HEK293 (cell line): ENCODE data around the gene TPH1.

Experiments used
- CTCF ChIA-PET: fragments of 350-600 bp; formaldehyde crosslinking; extraction: SDS; loops from one replicate; lab custom pipeline; 2021; ENCODE audit warnings: antibody characterized with exemption; lab: Yijun Ruan, JAX
- POLR2A ChIA-PET: fragments of 300-600 bp; formaldehyde crosslinking; extraction: SDS; loops from one replicate; lab custom pipeline; 2020; ENCODE audit warnings: antibody characterized with exemption, inconsistent platforms; lab: Yijun Ruan, JAX
- H3K27ac ChIP-seq: fragments of 200-500 bp; sonication (Bioruptor generic); 2 replicates; pipeline ENCODE4 v1.5.1; 2014; ENCODE audit warnings: low read depth, low read length, control low read depth, inconsistent platforms; ENCODE audit errors: extremely low read depth
- H3K36me3 ChIP-seq, 2 experiments: fragments of 200-500 bp in 1 of 2; sonication (Bioruptor generic) in 1 of 2; 1 replicate in 1 of 2; 2 replicates in 1 of 2; pipeline ENCODE4 v1.5.1; 2014 to 2017; ENCODE audit warnings: inconsistent platforms in 2 of 2, low read length in 2 of 2; ENCODE audit not compliant: control insufficient read depth in 2 of 2, insufficient read depth in 1 of 2
- H3K4me1 ChIP-seq: fragments of 200-500 bp; sonication (Bioruptor generic); 2 replicates; pipeline ENCODE4 v1.5.1; 2014; ENCODE audit warnings: mild to moderate bottlenecking, low read length, inconsistent platforms; ENCODE audit not compliant: control insufficient read depth, insufficient read depth
- H3K4me3 ChIP-seq: 2 replicates; pipeline ENCODE4 v1.5.1; 2011; ENCODE audit warnings: low read depth, mild to moderate bottlenecking, control low read depth, low read length, moderate library complexity
- H3K9me3 ChIP-seq: fragments of 200-500 bp; sonication (Bioruptor generic); 2 replicates; pipeline ENCODE4 v1.5.1; 2014; ENCODE audit warnings: low read depth, low read length, inconsistent platforms; ENCODE audit not compliant: control insufficient read depth, insufficient read depth
- GFI1B ChIP-seq: fragments of 450-650 bp; formaldehyde crosslinking; IDR thresholded peaks from 2 replicates; pipeline ENCODE4 v1.5.1; 2016; ENCODE audit warnings: missing biosample characterization, missing genetic modification characterization
- GLI2 ChIP-seq: fragments of 450-650 bp; formaldehyde crosslinking; IDR thresholded peaks from 2 replicates; pipeline ENCODE4; 2017; ENCODE audit warnings: missing biosample characterization, missing genetic modification characterization, low read depth, borderline replicate concordance
- INSM2 ChIP-seq: fragments of 450-650 bp; formaldehyde crosslinking; IDR thresholded peaks from 2 replicates; pipeline ENCODE4 v1.5.1; 2016; ENCODE audit warnings: missing biosample characterization, missing genetic modification characterization
- MEIS1 ChIP-seq: sonication (generic); formaldehyde crosslinking; IDR thresholded peaks from 2 replicates; pipeline ENCODE4 v1.8.1; 2022; ENCODE audit warnings: missing genetic modification reagents, mild to moderate bottlenecking, borderline replicate concordance
- PBX3 ChIP-seq: sonication (generic); formaldehyde crosslinking; IDR thresholded peaks from 2 replicates; pipeline ENCODE4 v1.8.1; 2022; ENCODE audit warnings: mild to moderate bottlenecking, moderate library complexity, missing genetic modification reagents
- PRDM1 ChIP-seq: fragments of 450-650 bp; formaldehyde crosslinking; IDR thresholded peaks from 2 replicates; pipeline ENCODE4; 2016; ENCODE audit warnings: missing biosample characterization, missing genetic modification characterization
- PRDM10 ChIP-seq: fragments of 450-650 bp; formaldehyde crosslinking; IDR thresholded peaks from 2 replicates; pipeline ENCODE4 v1.5.1; 2016; ENCODE audit warnings: missing biosample characterization, missing genetic modification characterization
- RBAK ChIP-seq: fragments of 450-650 bp; formaldehyde crosslinking; IDR thresholded peaks from 2 replicates; pipeline ENCODE4 v1.5.1; 2016; ENCODE audit warnings: missing biosample characterization, missing genetic modification characterization
- SETDB1 ChIP-seq: IDR thresholded peaks from one replicate; pipeline ENCODE4 v1.6.1; 2017; ENCODE audit warnings: mild to moderate bottlenecking, low read length, moderate library complexity, mixed read lengths; ENCODE audit not compliant: insufficient read length
- ZBTB1 ChIP-seq: fragments of 450-650 bp; formaldehyde crosslinking; IDR thresholded peaks from 2 replicates; pipeline ENCODE4 v1.5.1; 2016; ENCODE audit warnings: missing biosample characterization, missing genetic modification characterization
- ZBTB7A ChIP-seq: fragments of 450-650 bp; formaldehyde crosslinking; IDR thresholded peaks from 2 replicates; pipeline ENCODE4 v1.5.1; 2016; ENCODE audit warnings: low read depth, missing biosample characterization, missing genetic modification characterization
- ZFP37 ChIP-seq: fragments of 450-650 bp; formaldehyde crosslinking; IDR thresholded peaks from 2 replicates; pipeline ENCODE4 v1.5.1; 2016; ENCODE audit warnings: missing biosample characterization, missing genetic modification characterization
- ZFP41 ChIP-seq: fragments of 450-650 bp; formaldehyde crosslinking; IDR thresholded peaks from 2 replicates; pipeline ENCODE4 v1.5.1; 2016; ENCODE audit warnings: missing biosample characterization, missing genetic modification characterization, borderline replicate concordance
- ZNF121 ChIP-seq: fragments of 450-650 bp; formaldehyde crosslinking; IDR thresholded peaks from 2 replicates; pipeline ENCODE4 v1.5.1; 2016; ENCODE audit warnings: missing biosample characterization, missing genetic modification characterization
- ZNF211 ChIP-seq: fragments of 450-650 bp; formaldehyde crosslinking; IDR thresholded peaks from 2 replicates; pipeline ENCODE4 v1.5.1; 2016; ENCODE audit warnings: low read depth, missing biosample characterization, missing genetic modification characterization
- ZNF23 ChIP-seq: fragments of 450-650 bp; formaldehyde crosslinking; IDR thresholded peaks from 2 replicates; pipeline ENCODE4 v1.5.1; 2016; ENCODE audit warnings: missing biosample characterization, missing genetic modification characterization, borderline replicate concordance
- ZNF341 ChIP-seq: fragments of 450-650 bp; formaldehyde crosslinking; IDR thresholded peaks from 2 replicates; pipeline ENCODE4; 2016; ENCODE audit warnings: low read depth, missing biosample characterization, missing genetic modification characterization
- ZNF350 ChIP-seq: fragments of 450-650 bp; formaldehyde crosslinking; IDR thresholded peaks from 2 replicates; pipeline ENCODE4 v1.5.0; 2017; ENCODE audit warnings: missing biosample characterization, mild to moderate bottlenecking, missing genetic modification characterization
- ZNF404 ChIP-seq: fragments of 450-650 bp; formaldehyde crosslinking; IDR thresholded peaks from 2 replicates; pipeline ENCODE4 v1.5.1; 2017; ENCODE audit warnings: missing biosample characterization, missing genetic modification characterization
- ZNF48 ChIP-seq: fragments of 450-650 bp; formaldehyde crosslinking; IDR thresholded peaks from 2 replicates; pipeline ENCODE4 v1.5.1; 2016; ENCODE audit warnings: missing biosample characterization, missing genetic modification characterization
- ZNF513 ChIP-seq: fragments of 450-650 bp; IDR thresholded peaks from 2 replicates; pipeline ENCODE4 v1.5.1; 2018; ENCODE audit warnings: missing biosample characterization, missing genetic modification characterization
- ZNF521 ChIP-seq: fragments of 450-650 bp; formaldehyde crosslinking; IDR thresholded peaks from 2 replicates; pipeline ENCODE4 v1.5.1; 2017; ENCODE audit warnings: missing biosample characterization, mild to moderate bottlenecking, missing genetic modification characterization
- ZNF701 ChIP-seq: fragments of 450-650 bp; formaldehyde crosslinking; IDR thresholded peaks from 2 replicates; pipeline ENCODE4 v1.5.1; 2016; ENCODE audit warnings: missing biosample characterization, missing genetic modification characterization
- ZNF747 ChIP-seq: fragments of 450-650 bp; formaldehyde crosslinking; IDR thresholded peaks from 2 replicates; pipeline ENCODE4 v1.5.1; 2016; ENCODE audit warnings: missing biosample characterization, missing genetic modification characterization
- ZNF776 ChIP-seq: fragments of 450-650 bp; formaldehyde crosslinking; IDR thresholded peaks from 2 replicates; pipeline ENCODE4 v1.5.0; 2017; ENCODE audit warnings: missing biosample characterization, missing genetic modification characterization, borderline replicate concordance
- TF ChIP-seq, protein P1 (sequence below): fragments of 450-650 bp; formaldehyde crosslinking; IDR thresholded peaks from 2 replicates; pipeline ENCODE4 v1.5.1; 2016; ENCODE audit warnings: missing biosample characterization, missing genetic modification characterization

The TPH1 gene

DNA sequence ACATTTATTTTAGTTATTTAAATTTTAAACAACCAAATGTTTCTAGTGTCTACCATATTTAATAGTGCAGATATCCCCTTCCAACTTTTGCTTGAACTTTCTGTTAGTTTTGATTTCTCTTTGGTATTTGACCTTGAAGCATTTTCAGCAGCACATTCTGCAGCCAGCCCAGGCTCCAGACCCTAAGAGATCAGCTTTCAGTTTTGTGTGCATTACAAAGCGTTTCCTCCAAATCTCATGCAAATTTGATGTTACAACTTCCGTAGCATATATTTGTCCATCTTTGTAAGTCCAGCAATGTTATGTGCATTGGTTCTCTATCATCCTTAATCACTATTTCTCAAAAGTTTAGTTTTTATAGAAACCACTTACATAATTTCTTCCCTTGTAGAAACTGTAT, 18.6 kb downstream of the TPH1 start (continued):
- no peak for TF ChIP-seq ZNF521 (tag by site-specific recombination)
- TF ChIP-seq, protein P1, sequence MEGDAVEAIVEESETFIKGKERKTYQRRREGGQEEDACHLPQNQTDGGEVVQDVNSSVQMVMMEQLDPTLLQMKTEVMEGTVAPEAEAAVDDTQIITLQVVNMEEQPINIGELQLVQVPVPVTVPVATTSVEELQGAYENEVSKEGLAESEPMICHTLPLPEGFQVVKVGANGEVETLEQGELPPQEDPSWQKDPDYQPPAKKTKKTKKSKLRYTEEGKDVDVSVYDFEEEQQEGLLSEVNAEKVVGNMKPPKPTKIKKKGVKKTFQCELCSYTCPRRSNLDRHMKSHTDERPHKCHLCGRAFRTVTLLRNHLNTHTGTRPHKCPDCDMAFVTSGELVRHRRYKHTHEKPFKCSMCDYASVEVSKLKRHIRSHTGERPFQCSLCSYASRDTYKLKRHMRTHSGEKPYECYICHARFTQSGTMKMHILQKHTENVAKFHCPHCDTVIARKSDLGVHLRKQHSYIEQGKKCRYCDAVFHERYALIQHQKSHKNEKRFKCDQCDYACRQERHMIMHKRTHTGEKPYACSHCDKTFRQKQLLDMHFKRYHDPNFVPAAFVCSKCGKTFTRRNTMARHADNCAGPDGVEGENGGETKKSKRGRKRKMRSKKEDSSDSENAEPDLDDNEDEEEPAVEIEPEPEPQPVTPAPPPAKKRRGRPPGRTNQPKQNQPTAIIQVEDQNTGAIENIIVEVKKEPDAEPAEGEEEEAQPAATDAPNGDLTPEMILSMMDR (tag by site-specific recombination): no peak
- no peak for TF ChIP-seq SETDB1
- no peak for TF ChIP-seq GFI1B (tag by site-specific recombination)
- TF ChIP-seq ZNF341 (tag by site-specific recombination): no peak

DNA sequence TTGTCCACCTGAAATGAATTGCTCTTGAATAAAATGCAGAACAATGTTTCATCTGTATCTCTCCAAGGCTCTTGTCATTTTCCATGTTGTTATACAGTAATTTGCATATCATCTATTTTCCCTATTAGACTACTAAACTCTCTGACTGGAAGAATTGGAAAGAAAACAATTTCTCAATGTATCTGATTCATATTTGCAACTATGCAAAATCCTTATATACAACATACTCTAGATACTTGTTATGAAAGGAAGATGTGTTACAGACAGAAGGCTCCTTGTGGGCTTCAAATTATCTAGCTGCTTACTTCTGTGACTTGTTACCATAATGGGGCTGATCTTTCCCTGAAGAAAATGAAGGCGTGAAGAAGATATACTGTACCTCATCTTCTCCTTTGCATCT, 23.6 kb downstream of the TPH1 start:
- Histone ChIP-seq H3K4me3 (no peak overlapping the region), H3K4me1 (no peaks in the 10 kb centered on the region), H3K27ac (no peak overlapping the region), H3K36me3 (no peaks in the 10 kb centered on the region), H3K9me3 (no peaks in the 10 kb centered on the region)
- no peak for TF ChIP-seq ZBTB7A (tag by site-specific recombination)
- no peak for TF ChIP-seq ZFP37 (tag by site-specific recombination)
- TF ChIP-seq PRDM10 (tag by site-specific recombination): no peak
- TF ChIP-seq ZNF211 (tag by site-specific recombination): no peak
- no peak for TF ChIP-seq ZNF350 (tag by site-specific recombination)
- TF ChIP-seq ZNF48 (tag by site-specific recombination): no peak
- no peak for TF ChIP-seq ZNF701 (tag by site-specific recombination)
- TF ChIP-seq ZNF404: no peak
- TF ChIP-seq PBX3 (CRISPR knock-in tag): no peak
- ChIA-PET CTCF (interaction anchor here (0.6 kb wide), 1 partner anchor 183 kb away, joined by 5 read pairs; no protein-coding TSS in a partner anchor), POLR2A (no interaction called here)

DNA sequence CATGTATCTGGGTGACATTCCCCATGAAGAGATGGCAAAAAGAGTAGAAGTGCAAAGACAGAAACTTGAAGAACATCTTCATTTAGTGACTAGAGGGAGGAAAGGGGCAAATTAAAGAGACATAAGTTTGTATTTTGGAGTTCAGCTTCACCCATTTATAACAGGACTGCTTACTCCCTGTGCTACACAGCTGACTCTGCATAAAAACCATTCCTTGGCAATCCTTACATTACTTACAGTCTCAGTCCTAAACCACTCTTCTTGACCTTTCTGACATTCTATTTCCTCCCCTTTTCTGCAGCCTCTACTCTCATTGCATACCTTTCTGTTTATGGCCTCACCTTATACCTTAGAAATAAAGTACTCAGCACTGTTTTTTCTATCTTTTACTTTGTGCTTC, 26.4 kb downstream of the TPH1 start:
- no peak overlapping the region for H3K4me3 ChIP-seq
- H3K27ac ChIP-seq: no peak overlapping the region
- no peaks in the 10 kb centered on the region for H3K36me3 ChIP-seq
- no peaks in the 10 kb centered on the region for H3K9me3 ChIP-seq
- no peaks in the 10 kb centered on the region for H3K4me1 ChIP-seq
- CTCF ChIA-PET: interaction anchor here (1.4 kb wide), 1 partner anchor 47 kb away, joined by 4 read pairs; no protein-coding TSS in a partner anchor
- POLR2A ChIA-PET: interaction anchor here (1.1 kb wide), 1 partner anchor 29 kb away, joined by 3 read pairs; no protein-coding TSS in a partner anchor
- TF ChIP-seq MEIS1 (CRISPR knock-in tag) (no peak), ZNF23 (tag by site-specific recombination) (no peak), INSM2 (tag by site-specific recombination) (no peak), ZBTB1 (no peak), ZNF776 (tag by site-specific recombination) (no peak), GLI2 (tag by site-specific recombination) (no peak), ZNF747 (tag by site-specific recombination) (no peak), ZFP41 (tag by site-specific recombination) (no peak), RBAK (tag by site-specific recombination) (no peak), ZNF121 (tag by site-specific recombination) (no peak), ZNF513 (tag by site-specific recombination) (no peak), PRDM1 (tag by site-specific recombination) (no peak)
